LNCAP (cell line): Measurements from ENCODE around the gene LHX6.

Source experiments
- TF ChIP-seq, protein P1 (sequence below): fragments of 450-650 bp; IDR thresholded peaks from 2 replicates; pipeline ENCODE4 v1.5.1; 2017; ENCODE audit warnings: mild to moderate bottlenecking

LHX6 gene

DNA sequence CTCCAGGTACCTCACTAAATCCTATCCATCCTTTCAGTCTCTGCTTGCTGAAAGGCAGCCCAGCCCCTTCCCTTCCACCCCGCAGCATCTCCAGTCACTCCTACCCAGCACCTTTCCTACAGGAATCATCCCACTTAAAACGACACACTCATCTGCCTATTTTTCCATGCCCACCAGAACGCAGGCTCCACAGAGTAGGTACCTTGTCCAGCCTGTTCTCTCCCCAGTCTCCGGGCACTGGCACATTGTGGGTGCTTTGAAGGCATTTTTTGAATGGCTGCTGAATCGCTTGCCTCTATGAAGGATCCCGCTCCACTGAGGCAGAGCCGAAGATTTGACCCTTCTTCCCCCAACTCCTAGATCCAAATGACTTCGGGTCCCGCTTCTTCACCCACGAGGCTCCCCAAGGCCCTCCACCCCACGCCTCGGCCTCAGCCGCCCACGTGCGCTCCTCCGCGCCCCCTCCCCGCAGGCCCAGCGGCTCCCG, 15.6 kb downstream of the LHX6 start:
- TF ChIP-seq, protein P1, sequence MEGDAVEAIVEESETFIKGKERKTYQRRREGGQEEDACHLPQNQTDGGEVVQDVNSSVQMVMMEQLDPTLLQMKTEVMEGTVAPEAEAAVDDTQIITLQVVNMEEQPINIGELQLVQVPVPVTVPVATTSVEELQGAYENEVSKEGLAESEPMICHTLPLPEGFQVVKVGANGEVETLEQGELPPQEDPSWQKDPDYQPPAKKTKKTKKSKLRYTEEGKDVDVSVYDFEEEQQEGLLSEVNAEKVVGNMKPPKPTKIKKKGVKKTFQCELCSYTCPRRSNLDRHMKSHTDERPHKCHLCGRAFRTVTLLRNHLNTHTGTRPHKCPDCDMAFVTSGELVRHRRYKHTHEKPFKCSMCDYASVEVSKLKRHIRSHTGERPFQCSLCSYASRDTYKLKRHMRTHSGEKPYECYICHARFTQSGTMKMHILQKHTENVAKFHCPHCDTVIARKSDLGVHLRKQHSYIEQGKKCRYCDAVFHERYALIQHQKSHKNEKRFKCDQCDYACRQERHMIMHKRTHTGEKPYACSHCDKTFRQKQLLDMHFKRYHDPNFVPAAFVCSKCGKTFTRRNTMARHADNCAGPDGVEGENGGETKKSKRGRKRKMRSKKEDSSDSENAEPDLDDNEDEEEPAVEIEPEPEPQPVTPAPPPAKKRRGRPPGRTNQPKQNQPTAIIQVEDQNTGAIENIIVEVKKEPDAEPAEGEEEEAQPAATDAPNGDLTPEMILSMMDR: no peak

DNA sequence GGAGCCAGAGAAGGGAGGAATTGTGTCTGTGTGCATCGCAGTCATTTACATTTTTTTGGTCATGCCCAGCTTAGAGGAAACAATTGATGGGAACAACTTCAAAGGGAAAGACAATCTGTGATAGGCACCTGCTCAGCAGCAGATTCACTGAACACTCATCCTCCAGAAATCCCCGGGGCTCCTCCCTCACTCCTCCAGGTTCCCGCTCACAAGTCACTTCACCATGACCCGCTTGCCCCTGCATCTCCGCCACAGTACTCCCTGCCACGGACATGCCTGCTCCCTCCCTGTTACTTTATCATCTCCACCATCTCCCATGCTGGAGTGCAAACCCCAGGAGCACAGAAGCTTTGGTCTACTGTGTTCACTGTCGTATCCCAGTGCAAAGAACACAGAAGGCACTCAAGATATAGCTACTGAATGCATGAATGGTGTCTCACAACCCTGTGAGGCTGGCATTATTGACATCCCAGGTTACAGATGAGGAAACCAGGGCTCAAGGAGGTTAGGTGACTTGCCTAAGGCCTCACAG, 16.2 kb downstream of the LHX6 start:
- TF ChIP-seq, protein P1: no peak

DNA sequence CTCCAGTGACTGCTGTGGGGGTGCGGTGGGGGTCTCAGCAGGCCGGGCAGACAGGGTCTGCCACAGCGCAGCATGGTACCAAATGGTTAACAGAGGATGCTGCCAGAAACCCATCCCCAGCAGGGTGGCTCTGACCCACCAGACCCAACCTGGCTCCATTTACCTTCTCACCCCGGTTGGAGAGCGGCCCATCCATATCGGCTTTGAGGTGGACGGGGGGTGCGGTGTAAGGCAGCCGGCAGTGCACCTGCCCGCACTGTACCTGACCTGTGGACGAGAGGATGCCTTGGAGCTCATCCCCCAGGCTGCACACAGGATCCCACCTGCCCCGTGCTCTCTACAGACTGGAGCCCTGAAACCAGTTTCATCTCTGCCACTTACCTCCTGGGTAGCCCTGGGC, 19.3 kb downstream of the LHX6 start:
- TF ChIP-seq, protein P1: no peak

DNA sequence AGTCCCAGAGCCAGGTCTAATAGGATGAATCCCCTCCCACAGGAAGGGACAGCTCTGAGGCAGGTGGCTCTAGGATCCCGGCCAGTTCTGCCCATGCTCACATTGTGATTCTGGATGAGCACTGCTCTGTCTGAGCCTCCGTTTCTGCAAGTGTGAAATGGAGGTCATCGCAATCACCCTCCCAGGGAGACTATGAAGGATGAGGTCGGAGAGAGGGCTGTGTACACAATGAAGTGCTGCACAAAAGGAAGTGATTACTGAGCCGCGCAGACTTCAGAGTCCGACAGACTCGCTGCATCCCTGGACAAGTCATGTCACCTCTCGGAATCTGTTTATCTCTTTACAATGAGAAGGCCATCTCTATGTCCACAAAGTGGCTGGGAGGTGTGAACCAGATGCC, 21.7 kb downstream of the LHX6 start:
- TF ChIP-seq, protein P1: no peak

DNA sequence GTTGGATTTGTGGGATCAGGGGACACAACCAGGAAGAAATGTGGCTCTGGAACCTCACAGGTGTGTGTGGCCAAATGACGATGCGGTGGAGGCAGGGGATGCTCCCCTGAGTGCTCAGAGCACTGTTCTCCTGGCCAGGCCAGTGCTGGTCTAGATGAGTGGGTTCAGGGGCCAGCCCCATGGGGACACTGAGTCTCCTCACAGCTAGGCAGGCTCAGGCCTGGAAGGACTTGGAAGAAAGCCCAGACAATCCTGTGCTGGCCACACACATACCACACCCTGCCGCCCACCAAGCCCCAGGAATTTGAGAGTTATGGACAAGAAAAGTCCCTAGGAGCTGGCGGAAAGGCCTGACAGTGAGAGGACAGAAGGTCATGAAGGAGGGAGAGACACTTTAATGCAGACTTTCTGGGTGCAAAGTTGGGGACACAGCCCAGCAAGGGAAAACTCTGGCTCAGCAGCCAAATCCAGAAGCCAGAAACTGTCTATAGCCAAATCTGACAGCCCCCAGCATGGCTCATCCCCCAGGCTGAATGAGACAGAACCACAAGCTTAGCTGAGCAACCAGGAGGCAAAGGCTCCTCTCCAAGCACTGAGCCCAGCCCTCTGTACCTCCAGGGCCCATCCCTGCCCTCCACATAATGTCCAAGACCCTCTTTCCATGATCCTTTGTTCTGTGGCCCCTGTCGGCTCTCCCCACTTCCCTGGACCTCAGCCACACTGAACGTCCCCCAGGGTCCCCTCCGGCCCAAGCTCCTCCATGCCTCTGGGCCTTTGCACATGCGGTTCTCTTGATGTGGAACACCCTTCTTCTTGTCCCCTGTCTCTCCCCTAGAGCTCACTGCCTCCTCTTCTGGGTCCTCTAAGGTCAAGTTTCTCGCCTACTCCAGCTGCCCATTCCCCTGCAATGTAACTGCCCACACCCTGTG, 22.4 kb downstream of the LHX6 start:
- TF ChIP-seq, protein P1: no peak

DNA sequence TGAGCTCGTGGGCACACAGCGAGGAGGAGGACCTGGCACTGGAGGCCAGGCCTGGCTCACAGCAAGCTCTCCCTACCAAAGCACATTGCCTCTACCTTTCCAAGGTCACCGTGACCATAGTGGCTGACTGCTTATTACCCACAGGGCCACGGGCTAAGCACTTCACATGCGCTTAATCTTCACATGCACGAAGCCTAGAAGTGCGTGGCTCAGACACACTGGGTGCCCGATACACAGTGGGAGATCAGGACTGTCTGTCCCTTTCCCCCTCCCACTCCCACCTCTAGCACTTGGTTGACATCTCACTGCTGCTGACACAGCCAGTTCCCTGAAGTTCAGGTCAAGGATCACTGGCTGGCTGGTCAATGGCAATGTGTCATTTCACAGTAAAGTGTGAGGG, 23.6 kb downstream of the LHX6 start:
- TF ChIP-seq, protein P1: no peak

DNA sequence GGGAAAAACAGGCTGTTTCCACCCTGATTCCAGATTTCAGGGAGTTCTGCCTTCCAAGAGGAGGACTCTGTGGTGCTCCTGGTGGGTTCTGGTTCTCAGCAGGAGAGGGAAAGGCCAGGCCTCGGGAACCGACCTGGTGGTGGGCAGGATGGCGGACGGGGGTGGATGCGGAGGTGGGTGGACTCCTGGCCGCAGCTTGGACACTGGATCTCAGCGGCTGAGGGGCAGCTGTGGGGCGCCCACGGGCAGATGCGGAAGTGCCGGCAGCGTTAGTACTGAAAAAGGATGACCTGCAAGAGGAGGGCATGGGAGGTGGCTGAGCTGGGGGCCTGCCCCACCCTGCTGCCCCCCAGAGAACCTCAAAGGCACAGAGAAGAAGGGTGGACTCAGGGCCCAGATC, 24.3 kb downstream of the LHX6 start:
- TF ChIP-seq, protein P1: no peak
